Common myeloid progenitor, CD34-positive (primary cell): Measurements from ENCODE around the gene KRTAP4-7.
"Not testable (repeated sequence)": the region's sequence is repeated elsewhere in the genome, so short reads cannot be mapped to it uniquely, and the experiment has no call there.

Experiments
- CTCF ChIA-PET: fragments of 350-600 bp; sonication (Branson Sonifier 250); formaldehyde crosslinking; loops from one replicate; lab custom pipeline; 2021; ENCODE audit warnings: antibody characterized with exemption; lab: Charles Lee
- POLR2A ChIA-PET: fragments of 350-600 bp; sonication (Branson Sonifier 250); formaldehyde crosslinking; loops from one replicate; lab custom pipeline; 2021; ENCODE audit warnings: antibody characterized with exemption; lab: Charles Lee
- DNase-seq, 3 donors: peaks; one replicate each; pipeline versions ENCODE4 v3.0.0 to v3.0.0-alpha.2; 2013
- H3K27ac ChIP-seq, 2 experiments: 1 replicate in 1 of 2; 2 replicates in 1 of 2; pipeline ENCODE4 v1.7.0; 2013; ENCODE audit warnings: inconsistent platforms in 2 of 2, low read length in 2 of 2, mild to moderate bottlenecking in 2 of 2, low read depth in 1 of 2, moderate library complexity in 1 of 2; ENCODE audit not compliant: severe bottlenecking in 2 of 2, insufficient read depth in 1 of 2, poor library complexity in 1 of 2
- H3K27me3 ChIP-seq, 5 experiments: replicated peaks in 2 of 5; 1 replicate in 3 of 5; 2 replicates in 2 of 5; pipeline versions ENCODE4 v1.6.1 to v1.7.0; 2013; ENCODE audit warnings: low read length in 4 of 5, mild to moderate bottlenecking in 2 of 5, moderate library complexity in 2 of 5, inconsistent platforms in 1 of 5; ENCODE audit not compliant: insufficient read depth in 5 of 5, control insufficient read depth in 4 of 5
- H3K36me3 ChIP-seq, 4 experiments: 1 replicate in 2 of 4; 2 replicates in 2 of 4; pipeline versions ENCODE4 v1.6.1 to v1.7.0; 2013; ENCODE audit warnings: low read length in 3 of 4, control low read depth in 1 of 4, mild to moderate bottlenecking in 1 of 4; ENCODE audit not compliant: control insufficient read depth in 4 of 4, insufficient read depth in 4 of 4
- H3K4me1 ChIP-seq, 4 experiments: 1 replicate in 3 of 4; 2 replicates in 1 of 4; pipeline versions ENCODE4 v1.6.1 to v1.7.1; 2013; ENCODE audit warnings: low read length in 3 of 4, mild to moderate bottlenecking in 3 of 4, control low read depth in 1 of 4, inconsistent platforms in 1 of 4, moderate library complexity in 1 of 4; ENCODE audit not compliant: control insufficient read depth in 4 of 4, insufficient read depth in 4 of 4; ENCODE audit errors: control extremely low read depth in 1 of 4
- H3K4me3 ChIP-seq, 7 experiments: 1 replicate in 4 of 7; 2 replicates in 3 of 7; pipeline versions ENCODE4 v1.5.1 to v1.7.0; 2013; ENCODE audit warnings: mild to moderate bottlenecking in 7 of 7, low read length in 6 of 7, moderate library complexity in 6 of 7, inconsistent platforms in 2 of 7, low read depth in 2 of 7, control low read depth in 1 of 7; ENCODE audit not compliant: insufficient read depth in 4 of 7, control insufficient read depth in 1 of 7; ENCODE audit errors: extremely low read depth in 1 of 7
- H3K9me3 ChIP-seq, 5 experiments: 1 replicate in 4 of 5; 2 replicates in 1 of 5; pipeline versions ENCODE4 v1.6.1 to v1.7.1; 2013; ENCODE audit warnings: low read length in 4 of 5, mild to moderate bottlenecking in 2 of 5, inconsistent platforms in 1 of 5, low read depth in 1 of 5, moderate library complexity in 1 of 5; ENCODE audit not compliant: control insufficient read depth in 4 of 5, insufficient read depth in 2 of 5; ENCODE audit errors: control extremely low read depth in 1 of 5
- WGBS: methylation state at CpG from one replicate; pipeline ENCODE4 v1.1.5; 2013; ENCODE audit not compliant: insufficient coverage; 5-methylcytosine and 5-hydroxymethylcytosine counted together

KRTAP4-7 gene

GRCh38 chr17:41058741-41059140 lies 25.2 kb upstream of the KRTAP4-7 start:
- Histone ChIP-seq H3K4me3 (no peak overlapping the region), H3K36me3 (no peaks in the 10 kb centered on the region), H3K27ac (no peak overlapping the region), H3K4me1 (no peaks in the 10 kb centered on the region), H3K9me3 (peaks cover 0 to 4% (median 0%) of the 10 kb centered on the region in 5 experiments), H3K27me3 (peaks cover 4 to 41% (median 20%) of the 10 kb centered on the region in 5 experiments)
- WGBS: 100% methylated on average over 1 of the region's 5 CpGs
- DNase-seq: no peak
- POLR2A ChIA-PET: no interaction called here
- CTCF ChIA-PET: interaction anchor here (1.1 to 1.3 kb wide), 2 partner anchors 10 to 264 kb away, joined by 3 to 4 read pairs; no protein-coding TSS in a partner anchor

DNA sequence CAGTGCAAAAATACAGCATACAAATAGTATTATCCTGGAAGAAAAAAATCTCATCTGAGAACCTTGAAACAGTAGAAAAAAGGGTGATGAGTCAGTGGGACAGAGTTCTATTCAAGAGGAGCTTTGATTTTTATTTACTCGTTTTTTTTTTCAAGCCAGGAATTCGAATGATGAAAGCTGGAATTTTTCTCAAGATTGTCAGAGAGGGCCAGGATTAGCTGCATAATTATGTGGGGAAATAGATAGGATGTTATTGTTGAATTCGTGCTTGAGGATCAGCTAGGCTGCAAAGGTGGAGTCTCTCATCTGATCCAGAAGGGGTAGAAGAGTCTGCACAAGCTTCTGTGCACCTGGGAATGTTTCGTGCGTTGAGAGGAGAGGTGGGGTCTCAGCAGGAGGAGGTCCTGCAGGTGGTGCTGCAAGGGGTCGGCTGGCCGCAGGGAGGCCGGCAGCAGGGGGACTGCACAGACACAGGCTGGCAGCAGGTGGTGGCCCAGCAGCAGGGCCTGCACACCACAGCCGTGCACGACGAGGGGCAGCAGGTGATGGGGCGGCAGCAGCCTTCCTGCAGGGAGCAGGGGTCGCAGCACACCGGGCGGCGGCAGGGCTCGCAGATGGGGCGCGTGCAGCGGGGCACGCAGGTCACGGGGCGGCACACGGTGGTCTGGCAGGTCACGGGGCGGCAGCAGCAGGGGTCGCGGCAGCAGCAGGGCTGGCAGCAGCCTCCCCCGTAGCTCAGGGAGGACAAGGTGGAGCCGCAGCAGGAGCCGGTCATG lies 24.5 kb upstream of the KRTAP4-7 start:
- H3K27ac ChIP-seq, H3K4me1 ChIP-seq, H3K9me3 ChIP-seq, H3K4me3 ChIP-seq, H3K36me3 ChIP-seq, DNase-seq, POLR2A ChIA-PET: not testable (repeated sequence)
- peaks cover 4 to 41% (median 20%) of the 10 kb centered on the region in 5 experiments for H3K27me3 ChIP-seq
- CTCF ChIA-PET: interaction anchor here (1.1 to 1.3 kb wide), 2 partner anchors 9 to 263 kb away, joined by 3 to 4 read pairs; no protein-coding TSS in a partner anchor
- WGBS: 69% methylated on average over 5 of the region's 31 CpGs

GRCh38 chr17:41060052-41060604 lies 23.8 kb upstream of the KRTAP4-7 start, which contains the start of gene KRTAP2-3:
TSS of gene KRTAP2-3 (minus strand) at chr17:41060114. CDS start at chr17:41060050, 64 bp downstream.
- H3K4me3 ChIP-seq: no peak within 1 kb of the TSS
- peaks cover 4 to 41% (median 20%) of the 10 kb centered on the region in 5 experiments for H3K27me3 ChIP-seq
- peaks cover 0 to 4% (median 0%) of the 10 kb centered on the region in 5 experiments for H3K9me3 ChIP-seq
- CTCF ChIA-PET: no interaction called here
- no peaks in the 10 kb centered on the region for H3K4me1 ChIP-seq
- WGBS: 78% methylated on average over 5 of the region's 6 CpGs
- no peak within 1 kb of the TSS for H3K27ac ChIP-seq
- DNase-seq: no peak
- POLR2A ChIA-PET: no interaction called here
- H3K36me3 ChIP-seq: no peaks in the 10 kb centered on the region

GRCh38 chr17:41061964-41062363 lies 22.0 kb upstream of the KRTAP4-7 start:
- no peak overlapping the region for H3K27ac ChIP-seq
- no peak for DNase-seq
- peaks cover 0 to 4% (median 0%) of the 10 kb centered on the region in 5 experiments for H3K9me3 ChIP-seq
- H3K27me3 ChIP-seq: peaks cover 4 to 39% (median 20%) of the 10 kb centered on the region in 5 experiments
- POLR2A ChIA-PET: no interaction called here
- no peak overlapping the region for H3K4me3 ChIP-seq
- CTCF ChIA-PET: no interaction called here
- no CpG with 5 or more reads among the region's 1 CpG for whole genome bisulfite sequencing
- no peaks in the 10 kb centered on the region for H3K36me3 ChIP-seq
- H3K4me1 ChIP-seq: no peaks in the 10 kb centered on the region

DNA sequence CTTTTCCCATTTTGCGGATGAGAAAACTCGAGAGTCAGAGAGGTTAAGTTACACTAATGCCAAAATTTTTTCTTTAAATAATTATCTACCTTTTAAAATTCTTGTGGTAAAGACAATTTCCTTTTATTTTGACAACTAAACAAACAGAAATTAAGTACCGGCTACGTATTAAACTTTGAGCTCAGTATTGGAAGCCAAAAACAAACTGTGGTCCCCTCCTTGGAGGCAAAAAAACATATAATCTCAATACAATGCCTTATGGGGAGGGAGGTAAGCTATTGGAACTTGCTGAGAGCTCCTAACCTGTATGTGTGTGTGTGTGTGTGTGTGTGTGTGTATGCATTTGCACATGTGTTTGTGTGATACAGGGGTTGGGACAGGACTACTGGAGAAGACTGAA lies 20.5 kb upstream of the KRTAP4-7 start:
- no peak for DNase-seq
- POLR2A ChIA-PET: no interaction called here

DNA sequence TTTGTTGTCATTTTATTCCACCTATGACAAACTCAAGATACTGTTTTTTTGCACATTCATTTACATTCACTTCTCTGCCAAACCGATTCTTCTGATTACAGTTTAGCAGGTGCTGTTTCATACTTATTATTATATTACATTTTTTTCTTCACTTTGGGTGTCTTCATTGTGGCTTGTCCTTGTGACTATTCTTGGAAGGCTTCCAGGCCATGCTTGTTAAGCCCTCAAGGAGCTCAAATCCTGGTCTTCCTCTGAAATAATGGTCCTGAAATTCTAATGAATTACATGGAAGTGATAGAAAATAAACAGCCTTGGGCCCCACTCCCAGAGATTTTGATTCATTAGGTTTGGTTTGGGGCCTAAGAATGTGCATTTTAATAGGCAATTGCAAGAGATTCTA lies 19.6 kb upstream of the KRTAP4-7 start:
- no CpG with 5 or more reads among the region's 1 CpG for WGBS
- no peaks in the 10 kb centered on the region for H3K4me1 ChIP-seq
- no peak overlapping the region for H3K27ac ChIP-seq
- no peak for DNase-seq
- CTCF ChIA-PET: no interaction called here
- H3K36me3 ChIP-seq: no peaks in the 10 kb centered on the region
- peaks cover 4 to 25% (median 17%) of the 10 kb centered on the region in 5 experiments for H3K27me3 ChIP-seq
- POLR2A ChIA-PET: no interaction called here
- H3K9me3 ChIP-seq: no peaks in the 10 kb centered on the region
- H3K4me3 ChIP-seq: no peak overlapping the region

More for the DNA sequence above, 20.5 kb upstream of the KRTAP4-7 start:
- H3K36me3 ChIP-seq: no peaks in the 10 kb centered on the region
- peaks cover 4 to 32% (median 20%) of the 10 kb centered on the region in 5 experiments for H3K27me3 ChIP-seq
- H3K27ac ChIP-seq: no peak overlapping the region
- H3K4me1 ChIP-seq: no peaks in the 10 kb centered on the region
- no peak overlapping the region for H3K4me3 ChIP-seq
- no peaks in the 10 kb centered on the region for H3K9me3 ChIP-seq
- CTCF ChIA-PET: no interaction called here
- no CpG with 5 or more reads among the region's 4 CpGs for WGBS
